ENCODE data around the gene TMIE.

DNA sequence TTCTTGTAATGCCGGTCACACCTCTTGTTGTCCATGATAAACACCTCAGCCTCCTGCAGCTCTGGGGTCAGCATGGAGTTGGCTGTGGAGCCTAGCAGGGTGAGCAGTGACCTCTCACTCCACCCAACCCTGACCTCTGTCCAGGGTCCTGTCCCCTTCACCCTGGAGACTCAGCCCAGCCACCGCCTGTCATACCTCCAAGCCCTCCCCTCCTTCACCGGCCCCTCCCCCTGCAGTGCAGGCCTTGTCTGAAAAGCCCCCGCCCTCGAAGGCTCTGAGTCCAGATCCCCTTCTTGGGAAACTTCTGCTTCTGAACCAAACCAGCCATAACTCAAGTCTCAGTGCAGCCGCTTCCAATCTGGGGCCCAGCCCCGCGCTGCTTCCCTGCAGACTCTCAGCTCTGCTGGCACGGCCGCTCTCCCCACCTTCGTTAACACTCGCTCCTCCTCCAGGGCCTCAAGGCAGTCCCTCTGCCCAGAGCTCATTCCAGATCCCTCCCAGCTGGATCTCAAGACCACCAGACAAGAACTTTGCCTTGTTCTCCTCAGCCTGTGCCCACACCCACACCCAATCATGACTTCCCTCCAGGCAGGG lies 41.9 kb downstream of the TMIE start:
- TF ChIP-seq, protein P1, sequence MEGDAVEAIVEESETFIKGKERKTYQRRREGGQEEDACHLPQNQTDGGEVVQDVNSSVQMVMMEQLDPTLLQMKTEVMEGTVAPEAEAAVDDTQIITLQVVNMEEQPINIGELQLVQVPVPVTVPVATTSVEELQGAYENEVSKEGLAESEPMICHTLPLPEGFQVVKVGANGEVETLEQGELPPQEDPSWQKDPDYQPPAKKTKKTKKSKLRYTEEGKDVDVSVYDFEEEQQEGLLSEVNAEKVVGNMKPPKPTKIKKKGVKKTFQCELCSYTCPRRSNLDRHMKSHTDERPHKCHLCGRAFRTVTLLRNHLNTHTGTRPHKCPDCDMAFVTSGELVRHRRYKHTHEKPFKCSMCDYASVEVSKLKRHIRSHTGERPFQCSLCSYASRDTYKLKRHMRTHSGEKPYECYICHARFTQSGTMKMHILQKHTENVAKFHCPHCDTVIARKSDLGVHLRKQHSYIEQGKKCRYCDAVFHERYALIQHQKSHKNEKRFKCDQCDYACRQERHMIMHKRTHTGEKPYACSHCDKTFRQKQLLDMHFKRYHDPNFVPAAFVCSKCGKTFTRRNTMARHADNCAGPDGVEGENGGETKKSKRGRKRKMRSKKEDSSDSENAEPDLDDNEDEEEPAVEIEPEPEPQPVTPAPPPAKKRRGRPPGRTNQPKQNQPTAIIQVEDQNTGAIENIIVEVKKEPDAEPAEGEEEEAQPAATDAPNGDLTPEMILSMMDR (IDR thresholded peaks at IDR 0.05) = no peak
- no peak for TF ChIP-seq POLR2A (IDR thresholded peaks at IDR 0.05)
